Upper lobe of left lung (tissue), 4 donors: ENCODE data around the gene SUFU.
A peak's percentile ranks its signal among the peaks of the same experiment; 100 is the strongest.

Experiments
- EP300 ChIP-seq, 4 donors: sonication (generic); formaldehyde crosslinking; IDR thresholded peaks; one replicate each; pipeline ENCODE4 v1.5.1; 2017; ENCODE audit warnings: antibody characterized with exemption in 4 of 4, control low read depth in 2 of 4
- POLR2AphosphoS5 ChIP-seq, 2 donors: sonication (generic); formaldehyde crosslinking; IDR thresholded peaks; one replicate each; pipeline ENCODE4 v1.5.1; 2017; ENCODE audit warnings: antibody characterized with exemption in 2 of 2
- TF ChIP-seq, protein P1 (sequence below), 6 experiments: fragments of 450-650 bp in 4 of 6; fragments of 200-600 bp in 2 of 6; sonication (generic) in 2 of 6; IDR thresholded peaks; one replicate each; pipeline ENCODE4 v1.5.1; 2016 to 2019; ENCODE audit warnings: antibody characterized with exemption in 6 of 6

GRCh38 chr10:102621443-102622325, 117.9 kb downstream of the SUFU start:
- TF ChIP-seq, protein P1, sequence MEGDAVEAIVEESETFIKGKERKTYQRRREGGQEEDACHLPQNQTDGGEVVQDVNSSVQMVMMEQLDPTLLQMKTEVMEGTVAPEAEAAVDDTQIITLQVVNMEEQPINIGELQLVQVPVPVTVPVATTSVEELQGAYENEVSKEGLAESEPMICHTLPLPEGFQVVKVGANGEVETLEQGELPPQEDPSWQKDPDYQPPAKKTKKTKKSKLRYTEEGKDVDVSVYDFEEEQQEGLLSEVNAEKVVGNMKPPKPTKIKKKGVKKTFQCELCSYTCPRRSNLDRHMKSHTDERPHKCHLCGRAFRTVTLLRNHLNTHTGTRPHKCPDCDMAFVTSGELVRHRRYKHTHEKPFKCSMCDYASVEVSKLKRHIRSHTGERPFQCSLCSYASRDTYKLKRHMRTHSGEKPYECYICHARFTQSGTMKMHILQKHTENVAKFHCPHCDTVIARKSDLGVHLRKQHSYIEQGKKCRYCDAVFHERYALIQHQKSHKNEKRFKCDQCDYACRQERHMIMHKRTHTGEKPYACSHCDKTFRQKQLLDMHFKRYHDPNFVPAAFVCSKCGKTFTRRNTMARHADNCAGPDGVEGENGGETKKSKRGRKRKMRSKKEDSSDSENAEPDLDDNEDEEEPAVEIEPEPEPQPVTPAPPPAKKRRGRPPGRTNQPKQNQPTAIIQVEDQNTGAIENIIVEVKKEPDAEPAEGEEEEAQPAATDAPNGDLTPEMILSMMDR (IDR thresholded peaks at IDR 0.05) = no peak
- TF ChIP-seq EP300 (IDR thresholded peaks at IDR 0.05) = no peak
- TF ChIP-seq POLR2AphosphoS5 (IDR thresholded peaks at IDR 0.05) = peak in 1 of 2 donors; percentile 44
